Measurements from ENCODE around the gene GRM7. TPM values are rescaled to one million over a fixed set of nuclear protein-coding genes. Genes with fewer than 3 reads are reported as not detected.

GRM7 gene
- total and polyA plus RNA-seq, 2 experiments from 2014 or later: 1.7 to 2.7 TPM

- Histone ChIP-seq H3K9me2 (replicated peaks; ENCODE audit: insufficient read depth) (no peaks in the 10 kb centered on the region), H3K9me3 (ENCODE audit: low read depth) (no peaks in the 10 kb centered on the region), H3K4me3 (no peak overlapping the region), H3K27me3 (no peaks in the 10 kb centered on the region), H3K4me2 (no peak overlapping the region), H3K79me2 (no peaks in the 10 kb centered on the region), H2AFZ (no peak overlapping the region), H3K4me1 (ENCODE audit: insufficient read depth) (no peaks in the 10 kb centered on the region), H3K27ac (no peak overlapping the region), H4K20me1 (ENCODE audit: insufficient read depth, poor library complexity, severe bottlenecking) (no peaks in the 10 kb centered on the region), H3K36me3 (replicated peaks; ENCODE audit: insufficient read depth, low read depth) (no peaks in the 10 kb centered on the region)
- no peak for DNase-seq (ENCODE audit: low spot score)
- 77% methylated on average over 5 of the region's 5 CpGs for WGBS (ENCODE audit: low lambda C conversion rate, missing lambda C conversion rate)
- no peak for TF ChIP-seq EZH2phosphoT487 (IDR thresholded peaks at IDR 0.05; ENCODE audit: low read depth, severe bottlenecking, unreplicated experiment)
- TF ChIP-seq CTCF (IDR thresholded peaks at IDR 0.05; ENCODE audit: poor library complexity): no peak
- no peak for TF ChIP-seq EZH2 (IDR thresholded peaks at IDR 0.05; ENCODE audit: borderline replicate concordance)
These were observed 682.5 kb downstream of the GRM7 start for GRCh38 chr3:7543294-7543880.

GRCh38 chr3:7545334-7545733 lies 684.4 kb downstream of the GRM7 start:
- Histone ChIP-seq H3K79me2 (no peaks in the 10 kb centered on the region), H3K4me2 (no peak overlapping the region), H3K4me1 (ENCODE audit: insufficient read depth) (no peaks in the 10 kb centered on the region), H3K9me2 (replicated peaks; ENCODE audit: insufficient read depth) (no peaks in the 10 kb centered on the region), H3K36me3 (replicated peaks; ENCODE audit: insufficient read depth, low read depth) (no peaks in the 10 kb centered on the region), H3K9me3 (ENCODE audit: low read depth) (no peaks in the 10 kb centered on the region), H3K27me3 (no peaks in the 10 kb centered on the region), H3K27ac (no peak overlapping the region), H2AFZ (no peak overlapping the region), H3K4me3 (no peak overlapping the region), H4K20me1 (ENCODE audit: insufficient read depth, poor library complexity, severe bottlenecking) (no peaks in the 10 kb centered on the region)
- DNase-seq (ENCODE audit: low spot score): no peak
- WGBS (ENCODE audit: low lambda C conversion rate, missing lambda C conversion rate): 80% methylated on average over 3 of the region's 3 CpGs
- TF ChIP-seq CTCF (IDR thresholded peaks at IDR 0.05; ENCODE audit: poor library complexity): no peak
- TF ChIP-seq EZH2phosphoT487 (IDR thresholded peaks at IDR 0.05; ENCODE audit: low read depth, severe bottlenecking, unreplicated experiment): no peak
- no peak for TF ChIP-seq EZH2 (IDR thresholded peaks at IDR 0.05; ENCODE audit: borderline replicate concordance)

DNA sequence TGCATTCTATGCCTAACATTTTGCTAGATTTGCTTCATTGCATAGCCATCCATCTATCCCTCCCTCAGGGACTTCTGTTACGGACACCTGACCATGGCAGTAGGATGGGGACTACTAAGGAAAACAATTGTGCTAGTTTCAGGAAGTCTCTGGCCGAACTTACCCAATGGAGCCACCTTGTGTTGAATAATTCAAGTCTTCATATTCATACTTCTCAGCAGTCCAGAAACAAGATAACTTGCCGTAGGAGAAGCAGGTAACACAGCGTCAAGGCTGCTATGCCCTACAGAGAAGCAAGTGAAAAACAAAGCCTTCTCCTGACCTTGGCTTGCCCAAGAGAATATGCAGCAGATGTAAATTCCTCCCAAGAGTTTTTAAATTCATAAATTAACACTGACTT lies 685.3 kb downstream of the GRM7 start:
- H3K27me3 ChIP-seq: no peaks in the 10 kb centered on the region
- no peak overlapping the region for H3K4me2 ChIP-seq
- H3K9me2 ChIP-seq (replicated peaks; ENCODE audit: insufficient read depth): no peaks in the 10 kb centered on the region
- H3K4me3 ChIP-seq: no peak overlapping the region
- H3K36me3 ChIP-seq (replicated peaks; ENCODE audit: insufficient read depth, low read depth): no peaks in the 10 kb centered on the region
- no peak overlapping the region for H2AFZ ChIP-seq
- H3K79me2 ChIP-seq: no peaks in the 10 kb centered on the region
- peak; percentile 29 for DNase-seq (ENCODE audit: low spot score)
- H3K27ac ChIP-seq: no peak overlapping the region
- WGBS (ENCODE audit: low lambda C conversion rate, missing lambda C conversion rate): 80% methylated on average over 4 of the region's 4 CpGs
- TF ChIP-seq CTCF (IDR thresholded peaks at IDR 0.05; ENCODE audit: poor library complexity) (peak; percentile 29), EZH2phosphoT487 (IDR thresholded peaks at IDR 0.05; ENCODE audit: low read depth, severe bottlenecking, unreplicated experiment) (no peak)
- no peaks in the 10 kb centered on the region for H4K20me1 ChIP-seq (ENCODE audit: insufficient read depth, poor library complexity, severe bottlenecking)
- no peaks in the 10 kb centered on the region for H3K4me1 ChIP-seq (ENCODE audit: insufficient read depth)
- H3K9me3 ChIP-seq (ENCODE audit: low read depth): no peaks in the 10 kb centered on the region
